HG03060 (cell line): ENCODE measurements around the gene ANKS3.

Experiments used
- ATAC-seq: cut with Tn5 transposase; IDR thresholded peaks from one replicate; pipeline ENCODE4 v1.9.1; 2021; ENCODE audit warnings: low read depth, moderate number of reproducible peaks; ENCODE audit not compliant: unreplicated experiment

Gene ANKS3

DNA sequence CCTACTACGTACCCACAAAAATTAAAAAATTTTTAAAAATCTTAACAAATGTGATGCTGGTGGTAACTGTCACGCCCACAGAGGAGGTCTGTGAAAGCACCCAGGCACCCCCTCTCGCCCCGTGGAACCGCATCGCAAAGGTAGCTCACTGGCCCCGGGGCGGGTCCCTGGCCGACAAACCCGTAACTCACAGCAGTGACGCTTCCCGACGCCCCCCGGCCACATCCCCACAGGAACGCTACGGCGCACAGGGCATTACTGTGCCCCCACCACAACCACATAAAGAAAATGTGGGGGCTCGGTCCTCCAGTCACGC is 366 bp downstream of the ANKS3 start:
- no peak for ATAC-seq

DNA sequence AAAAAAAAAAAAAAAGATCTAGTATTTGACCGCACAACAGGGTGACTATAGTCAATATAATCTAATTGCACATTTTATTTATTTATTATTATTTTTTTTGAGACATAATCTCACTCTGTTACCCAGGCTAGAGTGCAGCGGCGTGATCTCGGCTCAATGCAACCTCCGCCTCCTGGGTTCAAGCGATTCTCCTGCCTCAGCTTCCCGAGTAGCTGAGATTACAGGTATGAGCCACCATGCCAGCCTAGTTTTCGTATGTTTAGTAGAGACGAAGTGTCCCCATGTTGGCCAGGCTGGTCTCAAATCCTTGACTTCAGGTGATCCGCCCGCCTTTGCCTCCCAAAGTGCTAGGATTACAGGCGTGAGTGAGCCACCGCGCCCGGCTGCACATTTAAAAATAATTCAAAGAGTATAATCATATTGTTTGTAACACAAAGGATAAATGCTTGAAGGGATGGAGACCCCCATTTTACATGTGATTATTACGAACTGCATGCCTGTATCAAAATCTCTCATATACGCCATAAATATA is 794 bp downstream of the ANKS3 start:
- no peak for ATAC-seq

DNA sequence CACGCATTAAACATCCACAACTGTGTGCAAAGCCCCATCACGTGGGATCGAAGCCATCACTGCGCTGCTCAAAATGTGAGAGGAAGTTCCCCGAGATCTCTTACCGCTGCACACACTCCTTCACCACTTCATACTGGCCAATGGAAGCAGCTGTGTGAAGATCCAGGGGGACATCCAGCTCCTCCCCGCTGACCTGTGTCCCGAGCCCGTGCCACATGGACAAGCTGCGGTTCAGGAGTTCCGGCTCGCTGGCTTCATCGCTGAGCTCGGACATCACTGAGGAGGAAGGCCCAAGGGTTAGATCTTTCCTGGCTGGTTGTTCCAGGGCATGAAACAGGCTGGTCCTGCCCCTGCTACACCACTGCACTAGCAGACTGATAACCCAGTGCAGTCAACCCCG is 4.2 kb downstream of the ANKS3 start:
- ATAC-seq, result no peak

DNA sequence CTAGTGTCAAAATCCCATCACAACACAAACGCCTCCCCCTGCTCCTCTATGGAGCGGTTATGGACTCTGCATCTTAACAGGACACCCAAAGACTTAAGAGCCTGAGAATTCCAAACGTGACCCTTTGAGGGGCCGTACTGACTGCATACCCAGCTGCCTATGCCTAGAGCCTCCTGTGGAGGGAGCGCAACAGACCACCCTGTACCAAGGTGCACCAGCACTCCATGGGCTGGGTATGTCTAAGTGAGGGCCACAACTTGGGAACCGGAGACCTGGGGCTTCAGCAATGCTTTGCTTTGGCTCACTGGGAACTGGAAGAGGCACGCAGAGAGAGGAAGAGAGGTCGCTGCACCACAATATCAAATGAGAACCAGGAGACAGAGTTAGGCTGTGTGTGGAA is 5.4 kb downstream of the ANKS3 start:
- no peak for ATAC-seq

GRCh38 chr16:4726616-4727015 is 7.5 kb downstream of the ANKS3 start:
- ATAC-seq, result no peak

- ATAC-seq, result no peak
Observed at GRCh38 chr16:4724661-4725270, 9.3 kb downstream of the ANKS3 start.

DNA sequence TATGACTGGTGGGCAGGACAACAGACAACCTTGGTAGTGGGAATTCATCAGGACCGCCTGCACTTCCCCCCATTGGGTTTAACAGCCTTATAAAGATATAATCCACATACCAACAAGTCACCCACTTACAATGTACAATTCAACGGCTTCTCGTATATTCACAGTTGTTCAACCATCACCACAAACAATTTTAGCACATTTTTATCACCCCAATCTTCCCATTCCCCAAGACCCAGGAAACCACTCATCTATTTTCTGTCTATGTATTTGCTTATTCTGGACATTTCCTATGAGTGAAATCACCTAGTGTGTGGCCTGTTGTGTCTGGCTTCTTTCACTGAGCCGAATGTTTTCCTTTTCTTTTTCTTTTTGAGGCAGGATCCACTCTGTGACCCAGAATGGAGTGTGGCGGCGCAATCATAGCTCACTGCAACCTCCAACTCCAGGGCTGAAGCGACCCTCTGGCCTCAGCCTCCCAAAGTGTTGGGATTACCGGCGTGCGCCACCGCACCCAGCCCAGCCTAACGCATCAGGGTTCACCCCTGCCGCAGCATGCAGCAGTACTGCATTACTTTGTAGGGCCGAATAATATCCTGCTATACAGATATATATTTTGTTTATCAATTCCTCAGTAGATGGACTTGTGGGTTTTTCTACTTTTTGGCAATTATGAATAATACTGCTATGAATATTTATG is 10.9 kb downstream of the ANKS3 start:
- ATAC-seq, result no peak

GRCh38 chr16:4718466-4718865 is 15.6 kb downstream of the ANKS3 start:
- ATAC-seq, result no peak

- no peak for ATAC-seq
Observed at GRCh38 chr16:4714996-4715395, 19.1 kb downstream of the ANKS3 start.

- ATAC-seq, result no peak
Observed at GRCh38 chr16:4713663-4714501, 20.2 kb downstream of the ANKS3 start.

GRCh38 chr16:4709481-4709880 is 24.6 kb downstream of the ANKS3 start:
- ATAC-seq, result no peak

GRCh38 chr16:4706871-4707270 is 27.2 kb downstream of the ANKS3 start:
- ATAC-seq, result no peak

DNA sequence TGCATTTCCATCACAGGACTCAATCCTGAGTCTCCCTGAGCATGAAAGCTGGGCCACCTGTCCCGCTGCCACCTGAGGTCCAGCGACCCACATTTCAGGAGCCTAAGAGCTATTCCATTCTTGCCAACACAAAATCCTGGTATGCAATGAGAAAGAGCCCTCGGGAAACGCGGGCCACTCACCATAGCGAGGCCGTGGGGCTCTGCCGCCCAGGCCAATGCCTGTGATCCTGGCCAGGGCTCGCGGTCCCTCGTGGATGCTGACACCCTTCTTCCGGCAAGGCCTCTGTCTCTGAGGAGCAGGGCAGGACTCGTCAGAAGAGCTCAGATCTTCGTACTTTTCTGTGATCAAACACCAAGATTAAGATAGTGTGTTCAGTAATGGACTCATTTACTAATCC is 29.2 kb downstream of the ANKS3 start:
- no peak for ATAC-seq

DNA sequence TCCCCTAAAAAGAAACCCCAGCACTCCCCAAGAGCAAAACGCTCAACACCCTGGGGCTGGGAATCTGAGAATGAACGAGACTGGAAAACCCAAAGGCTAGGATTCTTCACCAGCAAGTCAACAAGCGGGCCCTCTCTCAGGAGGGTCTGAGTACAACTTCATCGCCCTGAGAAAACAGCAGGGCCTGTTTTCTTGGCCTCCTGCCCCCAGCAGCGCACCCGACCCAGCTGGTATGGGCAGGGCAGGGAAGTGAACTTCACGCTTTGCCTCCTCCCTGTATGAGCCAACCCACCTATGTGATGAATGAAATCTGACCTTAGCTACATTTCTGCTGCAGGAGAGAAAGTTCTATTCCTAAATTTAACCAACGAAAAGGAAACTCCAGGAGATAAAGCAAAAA is 29.6 kb downstream of the ANKS3 start:
- ATAC-seq, result no peak

DNA sequence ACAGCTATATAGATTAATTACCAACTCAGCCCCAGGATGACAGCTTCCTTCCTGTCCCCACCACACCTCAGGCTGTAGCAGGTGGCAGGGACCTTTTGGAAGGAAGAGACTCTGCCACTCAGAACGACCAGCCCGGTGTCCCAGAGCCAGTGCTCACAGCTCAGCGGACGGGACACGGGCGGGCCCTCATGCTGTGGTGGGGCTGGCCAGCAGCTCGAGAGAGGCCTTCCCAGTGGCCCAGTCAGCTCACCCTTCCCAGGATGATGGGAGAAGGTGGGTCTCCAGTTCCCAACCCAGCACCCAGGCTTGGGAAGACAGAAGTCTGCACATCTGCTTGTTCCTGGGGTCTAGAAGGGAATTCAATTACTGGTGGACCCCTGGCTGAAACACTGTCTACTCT is 30.2 kb downstream of the ANKS3 start:
- ATAC-seq, result no peak

DNA sequence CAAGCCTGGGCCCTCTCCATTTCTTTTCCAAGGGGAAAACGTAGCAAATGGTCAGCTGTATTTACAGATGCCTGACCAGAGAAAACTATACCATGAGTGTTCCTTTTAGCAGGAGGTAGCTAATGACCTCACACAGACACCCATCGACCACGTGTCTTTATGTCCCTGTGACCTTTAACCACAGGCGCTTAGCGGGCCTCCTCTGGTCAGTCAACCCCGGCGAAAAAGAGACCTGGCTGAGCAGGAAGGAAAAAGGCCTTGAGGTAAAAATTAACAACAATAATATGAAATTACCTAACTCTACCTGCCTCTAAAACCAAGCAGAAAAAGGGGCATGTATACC is 31.6 kb downstream of the ANKS3 start:
- no peak for ATAC-seq

DNA sequence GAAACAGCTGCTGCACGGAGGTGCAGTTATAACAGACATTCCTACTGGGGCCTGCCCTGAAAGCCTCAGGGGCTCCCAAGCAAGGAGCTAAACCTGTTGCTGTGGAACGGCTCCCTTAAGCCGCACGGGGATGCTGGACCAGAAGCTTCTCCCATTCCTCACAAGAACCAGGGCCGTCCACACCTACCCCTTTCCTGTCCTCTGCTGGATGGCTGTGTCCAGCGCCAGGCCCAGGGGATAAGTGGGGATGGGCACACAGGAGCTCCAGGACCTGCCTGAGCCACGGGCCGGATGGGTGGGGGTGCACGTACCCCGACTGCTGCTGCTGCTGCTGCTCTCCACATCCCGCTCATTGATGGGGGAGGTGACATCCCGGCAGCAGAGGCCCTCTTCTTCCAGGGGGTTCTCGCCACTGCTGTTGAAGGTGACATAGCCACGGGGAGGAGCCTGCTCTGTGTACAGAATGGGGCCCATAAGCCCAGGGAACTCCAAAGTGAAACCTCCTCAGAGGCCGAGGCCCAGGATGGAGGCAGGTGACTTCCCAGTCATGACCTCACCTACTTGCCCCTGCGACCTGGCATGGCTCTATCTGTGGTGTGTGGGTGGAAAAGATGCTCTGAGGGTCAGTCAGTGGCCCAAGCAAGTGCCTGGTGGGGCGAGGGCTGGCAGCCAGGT is 32.1 kb downstream of the ANKS3 start:
- ATAC-seq, result no peak

- no peak for ATAC-seq
Observed at GRCh38 chr16:4700997-4701743, 32.9 kb downstream of the ANKS3 start.

DNA sequence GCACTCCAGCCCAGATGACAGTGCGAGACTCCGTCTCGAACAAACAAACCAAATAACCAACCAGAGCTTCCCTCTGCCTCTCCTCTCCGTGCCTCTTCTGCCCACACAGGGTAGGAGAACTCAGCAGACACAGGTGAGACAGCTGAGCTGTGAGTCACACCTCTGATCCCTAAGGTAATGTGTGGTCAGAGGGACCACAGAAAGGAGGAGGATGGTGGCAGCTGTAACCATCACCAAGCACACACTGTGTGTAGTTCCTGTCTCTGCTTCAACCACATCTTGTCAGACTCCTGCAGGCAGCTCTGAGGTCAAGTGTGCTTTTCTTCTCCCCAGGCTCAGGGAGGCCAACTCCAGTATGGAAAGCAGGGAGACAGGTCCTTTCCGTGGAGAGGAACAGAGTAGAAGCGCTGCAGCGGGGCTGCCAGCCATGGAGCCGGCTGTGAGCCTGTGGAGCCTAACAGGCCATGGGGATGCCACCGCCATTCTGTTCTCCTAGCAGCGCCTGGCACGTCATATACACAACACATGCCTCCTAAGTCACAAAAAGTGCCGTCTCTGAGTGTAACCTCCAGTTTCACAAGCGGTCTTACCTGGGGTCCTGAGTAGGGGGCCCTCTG is 33.6 kb downstream of the ANKS3 start:
- ATAC-seq, result no peak

DNA sequence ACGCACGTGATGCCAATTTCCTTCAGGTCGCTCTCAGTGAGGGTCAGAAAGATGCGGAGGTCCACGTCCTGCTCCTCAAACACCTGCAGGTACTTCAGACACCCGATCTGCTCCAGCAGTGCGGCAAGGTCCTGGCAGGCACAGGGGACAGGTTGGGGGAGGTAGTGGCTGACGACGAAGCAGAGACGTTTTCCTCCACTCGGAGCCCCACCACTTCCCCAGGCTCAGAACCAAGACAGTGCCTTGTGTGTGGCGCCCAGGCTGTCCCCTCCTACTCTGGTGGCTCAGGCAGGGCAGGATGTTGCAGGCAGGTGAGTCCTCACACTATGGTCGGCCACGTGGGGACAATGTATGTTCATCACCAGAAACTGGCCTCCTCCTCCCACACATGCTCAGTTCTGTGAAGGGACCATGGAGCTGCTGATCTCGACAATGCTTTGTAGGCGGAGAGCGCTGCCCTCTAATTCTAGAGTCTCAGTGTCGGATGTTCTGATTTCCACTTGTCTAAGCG is 35.0 kb downstream of the ANKS3 start:
- ATAC-seq, result no peak
